ACC112 (cell line): ENCODE data around the gene FRMD4A.

ENCODE experiments used
- H2AFZ ChIP-seq: fragments of 200-600 bp; sonication (generic); one replicate; pipeline ENCODE4 v1.6.0; 2017; ENCODE audit warnings: antibody characterized with exemption, low read length; ENCODE audit not compliant: unreplicated experiment
- H3K27ac ChIP-seq: fragments of 200-600 bp; sonication (generic); 2 replicates; pipeline ENCODE4 v1.5.1; 2014; ENCODE audit warnings: low read depth, mild to moderate bottlenecking, antibody characterized with exemption, low read length, moderate library complexity
- H3K27me3 ChIP-seq: fragments of 200-600 bp; sonication (generic); 2 replicates; pipeline ENCODE4 v1.6.1; 2014; ENCODE audit warnings: mild to moderate bottlenecking, antibody characterized with exemption, low read length, moderate library complexity, mixed read lengths; ENCODE audit not compliant: insufficient read depth
- H3K36me3 ChIP-seq: fragments of 200-600 bp; sonication (generic); 2 replicates; pipeline ENCODE4 v1.6.1; 2016; ENCODE audit warnings: mild to moderate bottlenecking, antibody characterized with exemption, low read length, moderate library complexity, mixed read lengths; ENCODE audit not compliant: insufficient read depth
- H3K4me1 ChIP-seq: fragments of 200-600 bp; sonication (generic); one replicate; pipeline ENCODE4 v1.6.1; 2016; ENCODE audit warnings: low read length, mixed read lengths; ENCODE audit not compliant: insufficient read depth, unreplicated experiment, control insufficient read depth
- H3K4me3 ChIP-seq: fragments of 200-600 bp; sonication (generic); 2 replicates; pipeline ENCODE4 v1.5.1; 2014; ENCODE audit warnings: mild to moderate bottlenecking, low read depth, low read length
- H3K79me2 ChIP-seq: fragments of 200-600 bp; sonication (generic); one replicate; pipeline ENCODE4 v1.6.0; 2016; ENCODE audit warnings: low read length; ENCODE audit not compliant: control insufficient read depth, unreplicated experiment, insufficient read depth

Gene FRMD4A

GRCh38 chr10:14016931-14017333, 313.8 kb downstream of the FRMD4A start:
- Histone ChIP-seq H3K27ac (no peak overlapping the region), H2AFZ (no peak overlapping the region), H3K4me1 (no peaks in the 10 kb centered on the region), H3K4me3 (no peak overlapping the region), H3K27me3 (0 out of 2 replicates have a peak, but pooled peaks cover 4% of the 10 kb centered on the region), H3K36me3 (no peaks in the 10 kb centered on the region), H3K79me2 (no peaks in the 10 kb centered on the region)

DNA sequence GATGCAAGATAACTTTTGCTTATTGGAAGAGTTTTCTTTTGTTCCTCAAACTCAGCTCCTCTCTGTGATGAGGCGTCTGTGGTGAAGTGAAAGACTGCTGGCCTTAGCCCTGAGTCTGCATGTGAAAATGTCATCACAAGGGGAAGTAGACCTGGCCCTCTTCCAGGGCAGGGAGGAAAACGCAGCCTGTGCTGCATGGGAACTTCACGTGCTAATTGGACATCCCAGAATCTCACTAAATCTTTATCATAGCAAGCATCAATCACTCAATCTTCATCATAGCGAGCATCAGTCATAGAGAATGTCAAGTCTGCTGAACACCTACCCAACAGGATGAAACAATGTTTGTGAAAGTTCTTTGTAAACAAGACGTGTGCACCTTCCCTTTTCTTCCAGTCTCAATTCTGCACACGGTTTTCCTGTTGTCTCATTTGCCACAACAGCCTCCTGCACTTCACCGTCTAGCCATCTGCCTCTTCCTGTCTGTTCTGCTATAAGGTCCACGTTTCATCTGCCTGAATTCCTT, 314.6 kb downstream of the FRMD4A start:
- H3K4me1 ChIP-seq, result peaks cover 2% of the 10 kb centered on the region
- H3K36me3 ChIP-seq, result no peaks in the 10 kb centered on the region
- H3K79me2 ChIP-seq, result no peaks in the 10 kb centered on the region
- H3K27me3 ChIP-seq, result 0 out of 2 replicates have a peak, but pooled peaks cover 4% of the 10 kb centered on the region
- H3K27ac ChIP-seq, result no peak overlapping the region
- H2AFZ ChIP-seq, result no peak overlapping the region
- no peak overlapping the region for H3K4me3 ChIP-seq

DNA sequence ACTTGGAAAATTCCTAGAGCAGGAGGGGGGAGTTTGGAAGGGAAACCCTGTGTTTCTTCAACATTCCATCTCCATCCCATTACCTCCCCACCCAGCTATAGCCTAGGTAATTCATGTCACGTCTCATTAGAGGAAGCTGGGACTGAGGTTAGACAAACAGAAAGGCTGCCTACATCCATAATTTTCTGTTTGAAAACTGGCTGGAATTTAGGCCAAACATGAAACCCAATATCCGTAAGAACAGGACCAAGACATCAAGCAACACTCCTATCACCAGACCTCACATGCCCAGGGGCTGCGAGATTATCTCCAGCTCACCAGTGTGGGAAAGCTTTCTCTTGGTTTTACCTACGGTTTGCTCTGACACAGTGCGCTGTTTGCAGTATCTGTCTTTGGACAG, 316.3 kb downstream of the FRMD4A start:
- Histone ChIP-seq H3K79me2 (no peaks in the 10 kb centered on the region), H2AFZ (no peak overlapping the region), H3K27ac (no peak overlapping the region)

GRCh38 chr10:14010769-14011574, 319.8 kb downstream of the FRMD4A start:
- Histone ChIP-seq H3K27me3 (no peaks in the 10 kb centered on the region), H3K4me3 (no peak overlapping the region), H3K4me1 (peaks cover 19% of the 10 kb centered on the region), H3K79me2 (peaks cover 13% of the 10 kb centered on the region), H2AFZ (no peak overlapping the region), H3K36me3 (no peaks in the 10 kb centered on the region), H3K27ac (peak overlapping the region; percentile 93)

More for the DNA sequence above, 316.3 kb downstream of the FRMD4A start:
- H3K4me1 ChIP-seq, result peaks cover 9% of the 10 kb centered on the region
- H3K27me3 ChIP-seq, result 0 out of 2 replicates have a peak, but pooled peaks cover 4% of the 10 kb centered on the region
- no peaks in the 10 kb centered on the region for H3K36me3 ChIP-seq
- H3K4me3 ChIP-seq, result no peak overlapping the region

GRCh38 chr10:14010101-14010558, 320.6 kb downstream of the FRMD4A start:
- Histone ChIP-seq H3K79me2 (peaks cover 20% of the 10 kb centered on the region), H3K36me3 (no peaks in the 10 kb centered on the region), H2AFZ (peak overlapping the region; percentile 62), H3K4me1 (peaks cover 19% of the 10 kb centered on the region), H3K27me3 (no peaks in the 10 kb centered on the region), H3K27ac (peak overlapping the region; percentile 93), H3K4me3 (peak overlapping the region; percentile 80)

GRCh38 chr10:14009371-14010100, 321.2 kb downstream of the FRMD4A start:
- H3K4me3 ChIP-seq, result peak overlapping the region; percentile 80
- peak overlapping the region; percentile 93 for H3K27ac ChIP-seq
- peaks cover 20% of the 10 kb centered on the region for H3K79me2 ChIP-seq
- H3K27me3 ChIP-seq, result no peaks in the 10 kb centered on the region
- no peaks in the 10 kb centered on the region for H3K36me3 ChIP-seq
- peak overlapping the region; percentile 62 for H2AFZ ChIP-seq
- H3K4me1 ChIP-seq, result peaks cover 19% of the 10 kb centered on the region

DNA sequence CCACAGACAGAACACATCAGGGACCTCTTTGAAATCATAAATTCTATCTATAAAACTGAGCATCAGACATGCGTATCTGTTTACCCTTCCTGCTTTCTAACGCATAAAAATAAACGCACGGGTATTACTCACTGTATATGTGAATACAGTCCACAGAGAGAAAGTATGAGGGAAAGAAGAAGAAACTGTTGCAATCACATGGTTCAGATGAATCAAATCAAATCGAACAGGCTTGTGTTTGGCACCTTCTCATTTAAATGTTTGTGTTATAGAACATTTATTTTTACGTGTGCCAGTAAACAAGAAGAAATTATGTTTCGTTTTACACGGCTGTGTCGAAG, 322.0 kb downstream of the FRMD4A start:
- Histone ChIP-seq H3K79me2 (peaks cover 20% of the 10 kb centered on the region), H3K36me3 (no peaks in the 10 kb centered on the region), H3K27me3 (no peaks in the 10 kb centered on the region), H3K27ac (peak overlapping the region; percentile 93), H3K4me1 (peaks cover 19% of the 10 kb centered on the region), H2AFZ (peak overlapping the region; percentile 62), H3K4me3 (peak overlapping the region; percentile 80)

GRCh38 chr10:14004536-14004935, 326.2 kb downstream of the FRMD4A start:
- no peak overlapping the region for H3K4me3 ChIP-seq
- no peaks in the 10 kb centered on the region for H3K36me3 ChIP-seq
- peaks cover 10% of the 10 kb centered on the region for H3K4me1 ChIP-seq
- no peak overlapping the region for H3K27ac ChIP-seq
- no peak overlapping the region for H2AFZ ChIP-seq
- no peaks in the 10 kb centered on the region for H3K27me3 ChIP-seq
- H3K79me2 ChIP-seq, result peaks cover 20% of the 10 kb centered on the region

DNA sequence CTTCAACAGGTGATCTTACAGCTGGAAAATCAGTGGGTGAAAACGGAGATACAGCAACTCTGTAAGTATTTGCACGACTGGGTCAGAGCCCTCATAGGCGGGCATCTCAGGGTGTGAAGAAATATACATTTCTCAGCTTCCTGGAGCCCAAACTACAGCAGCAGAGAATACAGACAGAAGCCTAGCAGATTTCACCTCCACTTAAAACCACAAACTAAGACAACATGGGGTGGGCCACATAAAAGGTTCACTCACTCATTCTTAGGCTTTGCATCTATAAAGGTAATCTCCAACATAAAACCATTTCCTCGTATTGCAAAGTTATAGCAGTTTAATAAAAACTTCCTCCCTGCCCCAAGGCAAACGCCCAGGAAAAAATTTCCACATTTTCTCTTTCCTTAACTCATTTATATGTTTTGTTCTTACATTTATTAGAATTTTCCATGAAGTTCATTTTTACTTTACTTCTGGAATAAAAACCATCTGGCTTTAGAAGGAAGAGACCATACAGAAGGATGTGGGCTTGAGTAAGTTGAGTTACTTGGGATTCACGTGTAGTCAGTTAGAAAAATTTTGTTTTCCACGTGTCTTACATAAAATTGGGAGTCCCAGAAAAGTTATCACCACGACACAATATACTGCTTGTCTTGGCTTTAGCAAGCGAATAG, 327.1 kb downstream of the FRMD4A start:
- H3K27me3 ChIP-seq, result no peaks in the 10 kb centered on the region
- peaks cover 20% of the 10 kb centered on the region for H3K79me2 ChIP-seq
- H2AFZ ChIP-seq, result no peak overlapping the region
- no peak overlapping the region for H3K4me3 ChIP-seq
- H3K4me1 ChIP-seq, result peaks cover 10% of the 10 kb centered on the region
- H3K27ac ChIP-seq, result no peak overlapping the region
- peaks cover 7% of the 10 kb centered on the region; the same call in 1 of the 2 replicates for H3K36me3 ChIP-seq

DNA sequence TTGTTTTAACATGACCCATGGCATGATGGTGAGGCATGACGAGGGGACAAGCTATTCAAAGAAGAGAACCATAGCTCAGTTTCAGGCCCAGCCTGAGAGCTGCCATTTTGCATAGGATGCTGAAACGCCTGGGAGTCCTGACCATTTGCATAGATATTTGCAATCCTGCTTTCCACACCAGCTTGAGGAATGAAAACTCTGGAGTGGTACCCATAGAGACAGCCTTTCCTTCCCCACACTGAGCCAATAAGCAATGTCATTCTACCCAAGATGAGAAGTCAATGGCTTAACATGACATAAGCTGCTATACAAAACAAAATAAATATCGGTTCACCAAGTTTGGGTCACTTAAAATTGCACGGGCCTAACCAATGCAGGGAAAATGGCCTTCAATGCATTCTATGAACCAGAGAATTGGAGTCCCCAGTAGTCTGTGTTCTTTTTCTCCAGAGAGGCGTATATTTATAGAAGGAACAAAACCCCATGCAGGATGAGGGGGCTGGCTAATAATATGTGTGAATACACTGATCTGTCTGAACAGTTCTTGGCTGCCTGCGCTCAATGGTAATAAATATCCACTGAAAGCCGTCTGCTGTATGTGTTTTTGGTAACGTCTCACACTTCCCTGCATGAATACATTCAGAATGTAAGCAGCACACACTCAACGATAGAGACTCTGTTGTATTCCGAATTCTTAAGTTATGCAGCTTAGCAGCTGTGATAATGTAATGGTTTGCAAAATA, 329.3 kb downstream of the FRMD4A start:
- Histone ChIP-seq H3K4me3 (no peak overlapping the region), H2AFZ (no peak overlapping the region), H3K27ac (no peak overlapping the region), H3K79me2 (peaks cover 9% of the 10 kb centered on the region), H3K36me3 (peaks cover 8% of the 10 kb centered on the region; the same call in 1 of the 2 replicates), H3K27me3 (no peaks in the 10 kb centered on the region), H3K4me1 (peaks cover 20% of the 10 kb centered on the region)
